ENCODE measurements around the gene FNDC1.

Gene FNDC1

GRCh38 chr6:159224452-159224851 lies 55.3 kb downstream of the FNDC1 start:
- H3K9me3 ChIP-seq (replicated peaks in 1 of 11) = peaks cover 0 to 7% (median 0%) of the 10 kb centered on the region in 11 experiments; a peak in 1 of 22 replicates
- no peak overlapping the region for H3K9ac ChIP-seq
- H3K36me3 ChIP-seq = no peaks in the 10 kb centered on the region
- H4K20me1 ChIP-seq = no peaks in the 10 kb centered on the region
- no peak overlapping the region for H3K4me2 ChIP-seq
- H3K27ac ChIP-seq = no peak overlapping the region
- no peaks in the 10 kb centered on the region for H3K27me3 ChIP-seq
- peaks cover 7 to 13% (median 9%) of the 10 kb centered on the region in 10 experiments; a peak in 16 of 20 replicates for H3K4me1 ChIP-seq
- no peak overlapping the region for H3K4me3 ChIP-seq
- no peak for TF ChIP-seq Cebpa-rat (IDR thresholded peaks at IDR 0.05)

DNA sequence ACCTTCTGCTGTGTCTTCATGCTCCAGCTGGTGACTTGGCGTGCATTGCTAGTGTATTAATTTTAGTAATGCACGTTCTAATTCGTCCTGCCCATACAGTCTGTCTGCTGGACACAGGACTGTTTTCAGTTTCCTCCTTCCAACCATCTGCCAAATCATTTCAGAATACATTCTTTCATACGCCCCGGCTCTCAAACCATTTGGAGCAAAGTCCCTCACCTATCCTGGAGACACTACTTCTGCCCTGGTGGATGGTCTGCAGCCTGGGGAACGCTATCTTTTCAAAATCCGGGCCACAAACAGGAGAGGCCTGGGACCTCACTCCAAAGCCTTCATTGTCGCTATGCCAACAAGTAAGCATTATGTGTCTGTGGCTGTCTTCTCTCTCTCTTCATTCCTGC lies 60.5 kb downstream of the FNDC1 start:
- Histone ChIP-seq H3K27me3 (no peaks in the 10 kb centered on the region), H3K4me3 (no peak overlapping the region), H3K9ac (no peak overlapping the region), H4K20me1 (no peaks in the 10 kb centered on the region), H3K9me3 (replicated peaks in 1 of 11) (peaks cover 11 to 24% (median 17%) of the 10 kb centered on the region in 11 experiments; a peak in 20 of 22 replicates), H3K4me1 (no peaks in the 10 kb centered on the region), H3K4me2 (no peak overlapping the region), H3K27ac (no peak overlapping the region), H3K36me3 (no peaks in the 10 kb centered on the region)
- TF ChIP-seq Cebpa-rat (IDR thresholded peaks at IDR 0.05) = no peak

DNA sequence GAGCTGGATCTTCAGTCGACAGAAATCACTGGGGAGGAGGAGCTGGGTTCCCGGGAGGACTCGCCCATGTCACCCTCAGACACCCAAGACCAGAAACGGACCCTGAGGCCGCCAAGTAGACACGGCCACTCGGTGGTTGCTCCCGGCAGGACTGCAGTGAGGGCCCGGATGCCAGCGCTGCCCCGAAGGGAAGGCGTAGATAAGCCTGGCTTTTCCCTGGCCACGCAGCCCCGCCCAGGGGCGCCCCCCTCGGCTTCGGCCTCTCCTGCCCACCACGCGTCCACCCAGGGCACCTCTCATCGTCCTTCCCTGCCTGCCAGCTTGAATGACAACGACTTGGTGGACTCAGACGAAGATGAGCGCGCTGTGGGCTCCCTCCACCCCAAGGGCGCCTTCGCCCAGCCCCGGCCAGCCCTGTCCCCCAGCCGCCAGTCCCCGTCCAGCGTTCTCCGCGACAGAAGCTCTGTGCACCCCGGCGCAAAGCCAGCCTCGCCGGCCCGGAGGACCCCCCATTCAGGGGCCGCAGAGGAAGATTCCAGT lies 63.0 kb downstream of the FNDC1 start:
- Histone ChIP-seq H3K27ac (no peak overlapping the region), H3K4me1 (no peaks in the 10 kb centered on the region), H3K4me2 (no peak overlapping the region), H3K9me3 (replicated peaks in 1 of 11) (peaks cover 11 to 26% (median 16%) of the 10 kb centered on the region in 11 experiments; a peak in 20 of 22 replicates), H3K27me3 (no peaks in the 10 kb centered on the region), H4K20me1 (no peaks in the 10 kb centered on the region), H3K4me3 (no peak overlapping the region), H3K36me3 (no peaks in the 10 kb centered on the region), H3K9ac (no peak overlapping the region)
- TF ChIP-seq Cebpa-rat (IDR thresholded peaks at IDR 0.05) = no peak

GRCh38 chr6:159232751-159233150 lies 63.6 kb downstream of the FNDC1 start:
- no peaks in the 10 kb centered on the region for H3K36me3 ChIP-seq
- no peak overlapping the region for H3K4me3 ChIP-seq
- no peaks in the 10 kb centered on the region for H4K20me1 ChIP-seq
- TF ChIP-seq Cebpa-rat (IDR thresholded peaks at IDR 0.05) = no peak
- H3K9ac ChIP-seq = no peak overlapping the region
- H3K27me3 ChIP-seq = no peaks in the 10 kb centered on the region
- H3K9me3 ChIP-seq (replicated peaks in 1 of 11) = peaks cover 11 to 26% (median 16%) of the 10 kb centered on the region in 11 experiments; a peak in 20 of 22 replicates
- H3K4me1 ChIP-seq = no peaks in the 10 kb centered on the region
- H3K27ac ChIP-seq = no peak overlapping the region
- H3K4me2 ChIP-seq = no peak overlapping the region

DNA sequence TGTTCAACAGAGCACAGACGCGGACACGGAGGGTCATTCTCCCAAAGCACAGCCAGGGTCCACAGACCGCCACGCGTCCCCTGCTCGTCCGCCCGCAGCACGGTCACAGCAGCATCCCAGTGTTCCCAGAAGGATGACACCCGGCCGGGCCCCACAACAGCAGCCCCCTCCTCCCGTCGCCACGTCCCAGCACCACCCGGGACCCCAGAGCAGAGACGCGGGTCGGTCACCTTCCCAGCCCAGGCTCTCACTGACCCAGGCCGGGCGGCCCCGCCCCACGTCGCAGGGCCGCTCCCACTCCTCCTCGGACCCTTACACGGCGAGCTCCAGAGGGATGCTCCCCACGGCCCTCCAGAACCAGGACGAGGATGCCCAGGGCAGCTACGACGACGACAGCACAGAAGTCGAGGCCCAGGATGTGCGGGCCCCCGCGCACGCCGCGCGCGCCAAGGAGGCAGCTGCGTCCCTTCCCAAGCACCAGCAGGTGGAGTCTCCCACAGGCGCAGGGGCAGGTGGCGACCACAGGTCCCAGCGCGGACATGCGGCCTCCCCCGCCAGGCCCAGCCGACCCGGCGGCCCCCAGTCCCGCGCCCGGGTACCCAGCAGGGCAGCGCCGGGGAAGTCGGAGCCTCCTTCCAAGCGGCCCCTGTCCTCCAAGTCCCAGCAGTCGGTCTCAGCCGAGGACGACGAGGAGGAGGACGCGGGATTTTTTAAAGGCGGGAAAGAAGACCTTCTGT lies 64.3 kb downstream of the FNDC1 start:
- no peaks in the 10 kb centered on the region for H3K27me3 ChIP-seq
- H3K9ac ChIP-seq = no peak overlapping the region
- peaks cover 11 to 26% (median 16%) of the 10 kb centered on the region in 11 experiments; a peak in 20 of 22 replicates for H3K9me3 ChIP-seq (replicated peaks in 1 of 11)
- no peak overlapping the region for H3K4me3 ChIP-seq
- H3K36me3 ChIP-seq = no peaks in the 10 kb centered on the region
- no peak overlapping the region for H3K4me2 ChIP-seq
- no peak for TF ChIP-seq Cebpa-rat (IDR thresholded peaks at IDR 0.05)
- H3K27ac ChIP-seq = no peak overlapping the region
- no peaks in the 10 kb centered on the region for H3K4me1 ChIP-seq
- no peaks in the 10 kb centered on the region for H4K20me1 ChIP-seq

- Histone ChIP-seq H3K27ac (no peak overlapping the region), H3K4me3 (no peak overlapping the region), H3K36me3 (no peaks in the 10 kb centered on the region), H3K4me1 (no peaks in the 10 kb centered on the region), H3K4me2 (no peak overlapping the region), H4K20me1 (no peaks in the 10 kb centered on the region), H3K27me3 (no peaks in the 10 kb centered on the region), H3K9ac (no peak overlapping the region), H3K9me3 (replicated peaks in 1 of 11) (peaks cover 11 to 26% (median 16%) of the 10 kb centered on the region in 11 experiments; a peak in 20 of 22 replicates)
- TF ChIP-seq Cebpa-rat (IDR thresholded peaks at IDR 0.05) = no peak
Measured at GRCh38 chr6:159234102-159234553, 64.9 kb downstream of the FNDC1 start.

GRCh38 chr6:159238920-159239558 lies 69.8 kb downstream of the FNDC1 start:
- H3K4me3 ChIP-seq = no peak overlapping the region
- H3K4me1 ChIP-seq = no peaks in the 10 kb centered on the region
- H3K9ac ChIP-seq = no peak overlapping the region
- H3K36me3 ChIP-seq = no peaks in the 10 kb centered on the region
- peaks cover under 1 to 9% (median 5%) of the 10 kb centered on the region in 11 experiments; a peak in 19 of 22 replicates for H3K9me3 ChIP-seq (replicated peaks in 1 of 11)
- no peaks in the 10 kb centered on the region for H4K20me1 ChIP-seq
- TF ChIP-seq Cebpa-rat (IDR thresholded peaks at IDR 0.05) = no peak
- H3K4me2 ChIP-seq = no peak overlapping the region
- no peaks in the 10 kb centered on the region for H3K27me3 ChIP-seq
- H3K27ac ChIP-seq = no peak overlapping the region

GRCh38 chr6:159249128-159249527 lies 79.9 kb downstream of the FNDC1 start:
- H3K27ac ChIP-seq = no peak overlapping the region
- H4K20me1 ChIP-seq = no peaks in the 10 kb centered on the region
- no peak for TF ChIP-seq Cebpa-rat (IDR thresholded peaks at IDR 0.05)
- no peak overlapping the region for H3K9ac ChIP-seq
- H3K4me2 ChIP-seq = no peak overlapping the region
- H3K4me3 ChIP-seq = no peak overlapping the region
- no peaks in the 10 kb centered on the region; a peak in 1 of 20 replicates for H3K4me1 ChIP-seq
- H3K9me3 ChIP-seq (replicated peaks in 1 of 11) = peaks cover 0 to 19% (median 10%) of the 10 kb centered on the region in 11 experiments; a peak in 14 of 22 replicates
- no peaks in the 10 kb centered on the region for H3K36me3 ChIP-seq
- no peaks in the 10 kb centered on the region for H3K27me3 ChIP-seq

- Histone ChIP-seq H3K4me2 (no peak overlapping the region), H3K27me3 (no peaks in the 10 kb centered on the region), H3K4me1 (no peaks in the 10 kb centered on the region; a peak in 1 of 20 replicates), H3K27ac (no peak overlapping the region), H4K20me1 (no peaks in the 10 kb centered on the region), H3K4me3 (no peak overlapping the region), H3K9ac (no peak overlapping the region), H3K9me3 (replicated peaks in 1 of 11) (peaks cover 0 to 13% (median 6%) of the 10 kb centered on the region in 11 experiments; a peak in 14 of 22 replicates), H3K36me3 (no peaks in the 10 kb centered on the region)
- TF ChIP-seq Cebpa-rat (IDR thresholded peaks at IDR 0.05) = no peak
Measured at GRCh38 chr6:159249752-159250151, 80.6 kb downstream of the FNDC1 start.

Data from BLaER1 treated with 17β-estradiol and CSF1 and Interleukin-3, amounts not matched to agents 10 nM and 100 nM (cell line).